ENCODE results near the gene KRTCAP3.
"Not testable (repeated sequence)": the region's sequence is repeated elsewhere in the genome, so short reads cannot be mapped to it uniquely, and the experiment has no call there.

KRTCAP3 gene, protein sequence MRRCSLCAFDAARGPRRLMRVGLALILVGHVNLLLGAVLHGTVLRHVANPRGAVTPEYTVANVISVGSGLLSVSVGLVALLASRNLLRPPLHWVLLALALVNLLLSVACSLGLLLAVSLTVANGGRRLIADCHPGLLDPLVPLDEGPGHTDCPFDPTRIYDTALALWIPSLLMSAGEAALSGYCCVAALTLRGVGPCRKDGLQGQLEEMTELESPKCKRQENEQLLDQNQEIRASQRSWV

DNA sequence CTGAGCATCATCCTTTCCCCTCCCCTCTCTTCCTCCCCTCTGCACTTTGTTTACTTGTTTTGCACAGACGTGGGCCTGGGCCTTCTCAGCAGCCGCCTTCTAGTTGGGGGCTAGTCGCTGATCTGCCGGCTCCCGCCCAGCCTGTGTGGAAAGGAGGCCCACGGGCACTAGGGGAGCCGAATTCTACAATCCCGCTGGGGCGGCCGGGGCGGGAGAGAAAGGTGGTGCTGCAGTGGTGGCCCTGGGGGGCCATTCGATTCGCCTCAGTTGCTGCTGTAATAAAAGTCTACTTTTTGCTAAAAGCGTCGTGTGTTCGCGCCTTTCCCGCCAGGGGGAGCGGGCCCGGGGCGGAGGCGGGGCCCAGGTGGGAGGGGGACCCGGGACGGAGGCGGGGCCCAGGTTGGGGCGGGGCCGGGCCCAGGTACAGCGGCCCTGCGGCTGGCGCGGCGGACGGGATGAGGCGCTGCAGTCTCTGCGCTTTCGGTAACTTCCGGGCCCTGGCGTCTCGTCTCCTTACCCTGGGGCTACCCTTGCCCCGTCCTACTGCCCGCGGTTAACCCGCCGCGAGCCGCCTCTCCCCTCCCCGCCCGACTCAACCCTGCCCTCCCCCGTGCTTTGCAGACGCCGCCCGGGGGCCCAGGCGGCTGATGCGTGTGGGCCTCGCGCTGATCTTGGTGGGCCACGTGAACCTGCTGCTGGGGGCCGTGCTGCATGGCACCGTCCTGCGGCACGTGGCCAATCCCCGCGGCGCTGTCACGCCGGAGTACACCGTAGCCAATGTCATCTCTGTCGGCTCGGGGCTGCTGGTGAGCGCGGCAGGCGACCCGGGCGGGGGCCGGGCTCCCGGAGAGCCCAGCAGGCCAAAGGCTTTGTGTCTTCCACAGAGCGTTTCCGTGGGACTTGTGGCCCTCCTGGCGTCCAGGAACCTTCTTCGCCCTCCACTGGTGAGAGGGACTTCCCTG is at the start of gene KRTCAP3:
Gene KRTCAP3, plus strand, starts transcription at position 424 of the 962 bp plus-strand sequence. Its CDS starts 32 bp downstream, at position 456.
- DNase-seq = peak; percentile 65

DNA sequence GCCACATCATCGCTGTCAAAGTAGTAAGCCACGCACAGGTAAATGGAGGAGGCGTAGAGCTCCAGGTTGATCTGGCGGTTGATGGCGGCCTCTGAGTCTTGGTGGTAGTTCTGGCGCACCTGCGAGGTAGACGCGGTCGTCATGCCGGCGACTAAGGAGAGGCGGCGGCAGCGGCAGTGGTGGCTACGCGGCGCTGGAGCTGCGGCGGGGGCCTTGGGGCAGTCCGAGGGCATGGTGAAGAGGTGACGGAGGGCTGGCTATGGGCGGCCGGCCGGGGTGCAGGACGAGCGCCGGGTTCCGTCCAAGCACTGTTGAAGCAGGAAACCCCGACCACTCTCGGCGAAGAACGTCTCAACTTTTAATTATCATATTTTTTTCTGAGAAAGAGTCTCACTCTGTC is 49.0 kb upstream of the KRTCAP3 start:
- no peak for DNase-seq

DNA sequence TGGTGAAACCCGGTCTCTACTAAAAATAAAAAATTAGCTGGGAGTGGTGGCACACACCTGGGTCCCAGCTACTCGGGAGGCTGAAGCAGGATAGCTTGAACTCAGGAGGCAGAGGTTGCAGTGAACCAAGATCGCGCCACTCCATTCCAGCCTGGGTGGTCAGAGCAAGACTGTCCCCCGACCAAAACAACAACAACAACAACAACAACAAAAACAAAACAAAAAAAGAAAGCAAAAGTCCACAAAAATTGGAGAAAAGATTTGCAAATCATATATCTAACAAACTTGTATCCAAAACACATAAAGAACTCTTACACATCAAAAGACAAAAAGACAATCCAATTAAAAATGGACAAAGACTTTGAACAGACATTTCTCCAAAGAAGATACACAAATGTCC is 43.2 kb upstream of the KRTCAP3 start:
- no peak for DNase-seq

DNA sequence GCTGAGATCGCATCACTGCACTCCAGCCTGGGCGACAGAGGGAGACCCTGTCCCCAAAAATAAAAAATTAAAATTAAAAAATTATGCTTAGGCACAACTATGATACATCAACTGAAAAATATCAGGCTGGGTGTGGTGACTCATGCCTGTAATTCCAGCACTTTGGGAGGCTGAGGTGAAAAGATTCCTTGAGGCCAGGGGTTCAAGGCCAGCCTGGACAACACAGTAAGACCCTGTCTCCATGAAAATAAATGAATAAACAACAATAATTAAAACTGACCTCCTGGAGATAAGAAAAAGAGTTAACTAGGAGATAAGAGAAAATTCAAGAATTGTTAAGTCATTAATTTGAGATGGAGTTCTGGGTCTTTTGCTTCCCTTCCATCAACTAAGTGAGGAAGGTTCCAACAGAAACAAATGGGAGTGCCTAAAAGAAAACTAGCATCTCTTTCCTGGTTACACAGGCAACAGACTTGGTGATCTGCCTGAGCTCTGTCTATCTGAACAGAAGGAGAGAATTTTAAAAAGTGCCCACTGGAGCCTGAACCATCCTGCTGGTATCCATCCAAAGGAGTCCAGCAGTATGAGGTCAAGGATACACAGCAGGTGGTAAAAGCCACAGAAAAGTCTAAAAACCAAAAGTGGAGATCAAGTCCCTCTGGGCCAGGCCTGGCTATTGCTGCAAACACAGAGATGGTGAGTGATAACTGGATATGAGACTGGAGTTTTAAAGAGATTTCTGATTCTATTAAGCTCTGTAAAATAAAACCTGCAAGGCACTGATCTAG is 41.6 kb upstream of the KRTCAP3 start:
- DNase-seq = no peak

DNA sequence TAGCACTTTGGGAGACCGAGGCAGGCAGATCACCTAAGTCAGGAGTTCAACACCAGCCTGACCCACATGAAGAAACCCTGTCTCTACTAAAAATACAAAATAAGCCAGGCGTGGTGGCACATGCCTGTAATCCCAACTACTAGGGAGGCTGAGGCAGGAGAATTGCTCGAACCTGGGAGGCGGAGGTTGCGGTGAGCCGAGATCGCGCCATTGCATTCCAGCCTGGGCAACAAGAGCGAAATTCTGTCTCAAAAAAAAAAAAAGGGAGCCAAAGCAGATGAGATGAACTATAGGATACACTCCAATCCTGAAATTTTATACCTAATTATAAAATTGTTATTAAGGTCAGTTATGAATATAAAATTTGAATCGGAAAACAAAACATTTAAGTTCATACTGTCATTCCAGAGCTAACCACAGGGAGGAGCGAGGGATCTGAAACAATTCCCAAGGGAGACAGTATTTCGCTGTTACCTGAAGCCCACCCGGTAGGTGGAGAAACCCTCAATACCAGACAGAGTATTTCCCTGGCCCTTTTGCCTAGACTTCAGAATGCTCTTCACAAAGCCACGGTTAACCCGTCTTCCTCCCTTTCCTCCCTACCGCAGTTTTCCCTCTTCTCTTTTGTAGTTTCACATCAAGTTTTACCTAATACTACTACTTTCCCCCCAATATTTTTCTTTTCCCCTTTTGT is 34.2 kb upstream of the KRTCAP3 start:
- peak; percentile 64 for DNase-seq

DNA sequence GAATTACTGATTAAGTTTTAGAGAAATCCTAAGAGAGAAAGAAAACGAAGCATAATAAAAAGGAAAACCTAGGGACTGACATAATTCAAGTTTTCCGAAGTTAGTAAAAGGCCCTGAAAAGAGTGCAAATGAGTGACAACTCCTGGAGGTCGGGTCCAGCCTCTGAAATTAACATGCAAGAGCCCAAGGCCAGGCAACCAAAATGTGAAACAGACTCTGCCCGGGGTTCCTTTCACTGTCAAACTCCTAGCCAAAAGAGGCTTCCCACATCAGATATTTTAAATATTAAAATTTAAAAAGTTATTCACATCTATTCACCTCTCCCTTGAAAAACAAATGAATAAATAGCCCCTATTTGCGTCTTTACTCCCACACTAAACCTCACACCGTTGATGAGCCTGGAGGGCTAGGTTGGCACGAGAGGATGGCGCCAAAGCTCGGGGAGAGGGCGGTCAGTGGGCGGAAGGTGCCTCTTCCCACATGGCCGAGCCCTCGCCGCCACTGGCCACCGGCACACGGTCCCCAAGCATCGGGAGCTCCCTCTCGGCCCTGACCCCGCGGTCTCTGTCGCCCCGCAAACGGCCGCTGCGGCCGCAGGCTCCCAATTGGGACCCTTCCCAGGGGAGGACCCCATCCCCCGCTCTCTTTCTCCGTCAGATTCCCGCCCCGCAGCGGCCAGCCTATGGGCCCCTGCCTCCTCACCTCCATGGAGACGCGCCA is 33.4 kb upstream of the KRTCAP3 start:
- no peak for DNase-seq

DNA sequence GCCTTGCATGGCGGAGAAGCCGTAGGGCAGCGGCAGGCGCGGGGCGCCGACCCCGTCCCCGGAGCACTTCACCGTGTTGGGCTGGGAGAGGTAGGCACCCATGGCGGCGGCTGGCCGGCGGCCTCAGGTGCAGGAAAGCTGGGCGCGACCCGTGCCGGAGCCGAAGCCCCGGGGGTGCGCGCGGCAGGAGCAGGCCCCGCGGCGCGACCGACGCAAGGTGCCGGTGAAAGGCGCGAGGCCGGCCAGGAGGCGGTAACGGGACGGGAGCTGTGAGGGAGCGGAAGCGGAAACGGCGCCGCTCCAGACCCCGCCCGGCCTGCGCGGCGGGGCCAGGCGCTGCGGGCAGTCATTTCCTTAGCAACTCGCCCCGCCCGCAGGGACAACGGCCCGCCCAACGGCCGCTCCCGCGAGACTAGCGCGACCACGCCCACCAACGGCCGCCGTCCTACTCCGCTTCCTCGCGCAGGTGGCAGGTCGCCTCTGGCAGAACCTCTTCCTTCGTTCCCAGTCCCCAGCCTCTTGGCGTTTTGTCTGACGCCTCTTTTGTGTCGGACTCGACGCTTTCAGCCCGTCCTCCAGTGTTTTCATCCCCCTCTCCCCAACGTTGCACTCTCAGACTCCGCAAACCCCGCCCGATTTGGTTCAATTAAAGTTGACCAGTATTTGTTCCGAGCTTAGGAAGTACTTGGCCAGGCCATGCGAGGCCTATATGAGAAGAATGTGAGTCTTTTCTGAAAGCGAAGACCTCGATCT is 32.7 kb upstream of the KRTCAP3 start, which contains the start of gene PPM1G:
Gene PPM1G, minus strand, starts transcription at position 271 of the 753 bp plus-strand sequence. Its CDS starts 169 bp downstream, at position 102.
- peak; percentile 90 for DNase-seq

DNA sequence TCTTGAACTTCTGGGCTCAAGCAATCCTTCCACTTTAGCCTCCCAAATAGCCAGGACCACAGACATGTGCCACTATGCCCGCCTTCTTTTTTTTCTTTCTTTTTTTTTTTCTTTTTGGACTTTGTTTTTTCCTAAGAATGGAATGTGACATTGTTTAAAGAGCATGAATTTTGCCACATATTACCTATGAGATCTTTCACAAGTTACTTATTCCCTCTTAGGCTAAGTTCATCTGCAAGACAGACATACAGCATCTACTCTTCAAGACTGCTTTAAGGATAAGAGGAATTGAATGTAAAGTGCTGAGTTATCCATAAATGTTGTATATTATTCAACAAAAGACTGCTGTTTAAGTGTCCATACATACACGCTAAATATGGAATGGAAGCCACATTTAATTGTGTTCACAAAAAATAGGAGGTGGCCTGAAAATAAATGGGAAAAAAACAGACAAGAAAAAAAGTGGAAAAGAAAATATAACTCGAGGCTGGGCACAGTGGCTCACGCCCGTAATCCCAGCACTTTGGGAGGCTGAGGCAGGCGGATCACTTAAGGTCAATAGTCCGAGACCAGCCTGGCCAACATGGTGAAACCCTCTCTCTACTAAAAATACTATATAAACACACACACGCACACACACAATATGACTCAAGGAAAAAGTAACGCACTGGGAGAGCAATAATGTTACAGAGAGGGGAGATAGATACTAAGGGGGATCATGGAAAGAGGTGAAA is 29.6 kb upstream of the KRTCAP3 start:
- DNase-seq = no peak

DNA sequence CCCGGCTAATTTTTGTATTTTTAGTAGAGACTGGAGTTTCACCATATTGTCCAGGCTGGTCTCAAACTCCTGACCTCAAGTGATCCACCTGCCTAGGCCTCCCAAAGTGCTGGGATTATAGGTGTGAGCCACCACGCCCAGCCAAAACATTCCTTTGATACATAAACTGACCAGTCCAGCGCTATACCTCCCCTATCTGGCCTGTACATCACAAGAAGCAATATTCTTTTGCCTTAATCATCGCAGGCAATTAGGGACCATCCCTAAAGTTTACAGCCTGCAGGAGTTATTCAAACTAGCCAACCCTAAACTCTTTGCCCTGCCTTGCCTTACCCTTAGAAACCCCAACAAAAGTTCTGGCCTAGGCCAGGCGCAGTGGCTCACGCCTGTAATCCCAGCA is 26.0 kb upstream of the KRTCAP3 start:
- DNase-seq = no peak

DNA sequence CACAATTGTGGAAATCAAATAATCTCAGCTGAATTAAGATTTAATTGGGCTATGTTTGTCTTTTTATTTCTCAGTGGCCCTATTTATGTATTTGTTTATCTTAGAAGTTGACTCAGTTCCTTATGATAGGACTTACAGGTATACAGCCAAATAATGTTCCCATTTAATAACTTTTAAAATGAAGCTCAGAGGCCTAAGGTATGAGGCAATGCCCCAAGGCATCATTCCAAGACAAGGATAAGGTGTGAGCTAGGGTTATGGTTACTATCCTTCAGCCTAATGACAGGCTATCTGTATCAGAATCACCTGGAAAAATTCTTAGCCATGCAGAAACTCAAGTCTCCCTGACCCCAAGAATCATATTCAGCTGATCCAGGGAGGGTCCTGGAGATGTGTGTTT is 21.2 kb upstream of the KRTCAP3 start:
- DNase-seq = no peak

DNA sequence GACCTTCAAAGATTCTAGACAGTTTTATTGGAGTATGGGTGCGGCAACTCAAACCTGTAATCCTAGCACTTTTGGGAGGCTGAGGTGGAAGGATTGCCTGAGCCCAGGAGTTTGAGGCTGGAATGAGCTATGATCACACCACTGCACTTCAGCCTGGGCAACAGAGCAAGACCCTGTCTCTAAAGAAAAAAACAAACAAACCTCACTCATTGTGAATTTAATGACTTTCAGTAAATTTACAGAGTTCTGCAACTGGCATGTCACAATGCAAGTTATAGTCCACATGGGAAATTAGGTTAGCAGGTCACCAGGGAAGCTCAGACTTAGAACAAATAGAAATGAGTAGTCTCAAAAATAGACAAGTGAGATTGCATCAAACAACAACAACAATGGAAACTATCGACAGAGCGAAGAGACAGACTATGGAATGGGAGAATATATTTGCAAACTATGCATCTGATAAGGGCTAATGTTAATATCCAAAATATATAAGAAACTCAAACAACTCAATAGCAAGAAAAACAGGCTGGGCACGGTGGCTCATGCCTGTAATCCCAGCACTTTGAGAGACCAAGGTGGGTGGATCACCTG is 20.4 kb upstream of the KRTCAP3 start:
- DNase-seq = no peak

DNA sequence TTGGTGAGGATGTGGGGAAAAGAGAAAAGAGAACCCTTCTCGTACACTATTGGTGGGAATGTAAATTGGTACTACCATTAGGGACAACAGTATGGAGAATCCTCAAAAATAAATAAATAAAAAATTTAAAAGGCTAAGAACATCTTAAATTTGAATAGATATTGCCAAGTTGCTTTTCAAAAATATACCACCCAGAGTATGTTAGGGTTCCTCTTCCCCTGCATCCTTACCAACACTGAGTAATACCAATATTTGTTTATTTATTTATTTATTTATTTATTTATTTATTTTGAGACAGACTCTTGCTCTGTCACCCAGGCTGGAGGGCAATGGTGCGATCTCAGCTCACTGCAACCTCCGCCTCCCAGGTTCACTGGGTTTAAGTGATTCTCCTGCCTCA is 19.2 kb upstream of the KRTCAP3 start:
- DNase-seq = no peak

DNA sequence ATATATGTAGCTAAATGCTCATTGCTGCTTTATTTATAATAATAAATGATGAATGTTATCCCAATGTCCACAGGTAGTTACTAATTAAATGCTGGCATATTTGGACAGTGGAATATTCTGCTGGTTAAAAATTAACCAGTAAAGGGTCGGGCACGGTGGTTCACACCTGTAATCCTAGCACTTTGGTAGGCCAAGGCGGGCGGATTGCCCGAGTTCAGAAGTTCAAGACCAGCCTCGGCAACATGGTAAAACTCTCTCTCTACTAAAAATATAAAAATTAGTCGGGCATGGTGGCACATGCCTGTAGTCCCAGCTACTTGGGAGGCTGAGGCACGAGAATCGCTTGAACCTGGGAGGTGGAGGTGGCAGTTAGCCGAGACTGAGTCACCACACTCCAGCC is 17.1 kb upstream of the KRTCAP3 start:
- not testable (repeated sequence) for DNase-seq

DNA sequence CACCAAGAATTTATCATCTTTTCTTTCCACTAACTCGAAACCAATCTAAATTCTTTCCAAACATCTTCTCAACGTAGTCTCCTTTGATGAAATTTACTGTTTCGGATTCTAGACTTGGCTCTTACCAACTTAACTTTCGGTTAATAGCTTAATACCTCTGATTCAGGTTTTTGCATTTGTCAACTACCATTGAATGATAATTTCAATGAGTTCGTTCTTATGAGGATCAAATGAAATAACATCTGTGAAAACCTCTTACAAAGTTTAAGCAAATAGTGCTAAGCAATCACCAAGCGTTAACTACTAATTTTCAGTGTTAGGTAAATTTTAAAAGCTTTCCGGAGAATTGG is 14.3 kb upstream of the KRTCAP3 start:
- peak; percentile 46 for DNase-seq

DNA sequence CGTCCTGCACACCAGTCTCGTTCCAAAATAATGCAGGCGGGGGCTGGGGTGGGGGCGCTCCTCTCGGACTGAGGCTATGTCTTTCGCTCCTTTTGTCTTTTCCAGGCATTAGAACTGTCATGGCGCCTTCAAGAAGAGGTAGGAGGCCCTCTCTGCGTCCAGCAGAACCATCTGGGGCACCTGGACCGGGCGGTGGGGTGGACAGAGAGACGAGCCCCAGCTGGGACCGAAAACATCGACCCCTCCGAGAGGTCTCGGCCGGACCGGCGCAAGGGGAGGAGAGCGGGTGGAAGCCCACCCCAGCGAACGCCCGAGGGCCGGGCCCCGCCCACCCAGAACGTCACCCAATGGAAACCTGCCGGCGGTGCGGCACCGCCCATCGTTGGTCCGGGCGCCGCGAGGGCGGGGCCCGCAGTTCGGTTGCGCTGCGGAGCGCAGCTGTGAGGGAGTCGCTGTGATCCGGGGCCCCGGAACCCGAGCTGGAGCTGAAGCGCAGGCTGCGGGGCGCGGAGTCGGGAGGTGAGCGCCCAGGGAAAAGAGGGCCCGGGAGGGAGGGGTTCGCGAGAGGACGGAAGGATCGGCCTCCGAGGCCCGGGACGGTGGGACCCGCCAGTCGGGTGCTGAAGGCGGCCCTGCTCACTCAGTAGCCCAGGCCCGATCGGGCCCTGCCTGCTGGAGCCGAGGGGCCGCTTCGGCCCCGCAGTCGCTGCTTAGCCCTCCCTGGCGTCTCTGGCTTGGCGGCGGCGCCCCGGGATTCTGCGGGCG is 13.8 kb upstream of the KRTCAP3 start, which contains the start of gene NRBP1:
Gene NRBP1, plus strand, starts transcription at position 419 of the 765 bp plus-strand sequence. CDS start 4,643 bp downstream, outside the sequence.
- peak; percentile 81 for DNase-seq

DNA sequence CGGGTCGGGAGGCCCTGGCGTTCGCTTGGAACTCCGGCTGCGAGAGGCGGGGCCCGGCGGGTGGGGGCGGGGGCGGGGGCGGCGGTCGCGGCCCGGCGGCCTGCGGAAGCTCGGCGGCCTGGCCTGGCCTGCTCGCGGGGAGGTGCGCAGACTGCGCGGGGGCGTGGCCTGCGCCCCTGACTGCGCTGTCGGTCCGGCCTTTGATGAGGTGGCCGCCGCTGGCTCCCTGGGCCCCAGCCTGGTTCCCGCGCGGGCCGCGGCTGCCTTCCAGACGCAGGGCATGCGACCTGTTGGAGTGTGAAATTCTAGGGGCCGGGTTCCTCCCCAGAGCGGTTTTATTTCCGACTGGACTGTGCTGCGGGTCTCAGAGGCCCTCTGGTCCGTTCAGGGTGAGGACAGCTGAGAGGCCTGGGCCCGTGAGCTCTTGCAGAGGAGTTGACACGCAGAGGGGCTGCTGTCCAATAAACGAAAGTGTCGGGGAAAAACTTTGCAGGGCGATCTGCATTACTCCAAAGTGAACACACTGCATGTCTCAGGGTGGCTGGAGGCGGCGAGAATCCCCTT is 13.1 kb upstream of the KRTCAP3 start:
- peak; percentile 55 for DNase-seq

DNA sequence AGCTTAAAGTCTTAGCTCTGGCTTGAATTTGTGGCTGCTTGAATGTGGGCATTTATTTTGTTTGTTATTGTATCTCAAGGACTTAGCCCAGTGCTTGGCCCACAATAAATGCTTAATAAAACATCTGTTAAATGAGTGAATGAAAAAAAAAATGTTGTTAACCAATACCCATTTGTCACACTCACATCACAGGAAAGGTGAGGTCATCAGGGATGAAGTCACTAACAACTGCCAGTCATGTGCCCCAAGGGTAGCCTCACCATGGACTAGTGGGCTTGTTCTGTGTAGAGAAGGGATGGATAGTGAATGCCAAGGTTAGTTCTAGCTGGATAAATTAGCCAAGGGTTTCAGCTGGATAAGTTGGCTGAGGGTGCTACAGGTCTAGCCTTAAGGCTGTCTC is 10.8 kb upstream of the KRTCAP3 start:
- DNase-seq = no peak

DNA sequence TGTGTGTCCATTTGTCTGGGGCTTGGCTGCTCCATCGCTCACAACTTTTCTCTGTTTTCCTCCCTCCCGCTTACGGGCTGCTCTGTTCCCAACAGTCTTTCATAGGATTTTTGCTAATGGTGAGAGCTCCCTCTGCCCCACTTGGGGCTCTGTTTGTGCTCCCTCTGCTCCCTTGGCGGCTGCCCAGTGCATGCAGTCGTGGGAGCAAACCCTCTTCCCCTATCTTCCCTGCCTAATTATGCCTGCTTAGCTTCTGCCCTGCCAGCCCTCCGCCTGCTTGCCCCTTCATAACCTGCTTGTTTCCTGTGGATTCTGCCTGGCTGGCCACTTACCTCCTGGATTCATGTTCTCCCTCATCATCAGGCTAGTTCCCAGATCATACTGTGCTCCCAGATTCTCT is 6.6 kb upstream of the KRTCAP3 start:
- DNase-seq = no peak

Data from NCI-H526 treated with DMSO at 0.1 percent for 48 hours (cell line).